ENCODE data around the gene TTYH2.

GRCh38 chr17:74245145-74245831, 31.9 kb downstream of the TTYH2 start:
- TF ChIP-seq CTCF (IDR thresholded peaks at IDR 0.05) (no peak), EP300 (IDR thresholded peaks at IDR 0.05) (no peak), POLR2AphosphoS5 (IDR thresholded peaks at IDR 0.05) (no peak), POLR2A (IDR thresholded peaks at IDR 0.05) (no peak)
